Endothelial cell of umbilical vein (primary cell): ENCODE results near the gene TAF11L14. TPM values are rescaled to one million over a fixed set of nuclear protein-coding genes. Genes with fewer than 3 reads are reported as not detected.

ENCODE experiments used
- BruUV-seq: library from RNA; stranded (reverse); fragments of 400-500 nt; replicated peaks from 2 replicates; lab custom pipeline; 2021; lab: Mats Ljungman, UMichigan
- CTCF ChIA-PET: fragments of 300-600, 350-600 bp; sonication (Branson Sonifier 250); formaldehyde crosslinking; loops from one replicate; lab custom pipeline; 2021; ENCODE audit warnings: antibody characterized with exemption, inconsistent platforms; lab: Charles Lee
- POLR2A ChIA-PET: fragments of 300-600, 350-600 bp; sonication (Branson Sonifier 250); formaldehyde crosslinking; loops from one replicate; lab custom pipeline; 2021; ENCODE audit warnings: antibody characterized with exemption, inconsistent platforms; lab: Charles Lee
- DNase-seq: peaks from one replicate; pipeline ENCODE4 v3.0.0-alpha.2; 2011; ENCODE audit warnings: low read depth, low spot score
- FAIRE-seq: peaks from 2 replicates; lab custom pipeline; 2011; peaks lifted over from hg19 to GRCh38; lab: Jason Lieb, UNC
- H2AFZ ChIP-seq: 2 replicates; pipeline ENCODE4 v1.6.0; 2012; ENCODE audit warnings: low read depth, low read length, control low read depth, inconsistent platforms
- H3K27ac ChIP-seq: 2 replicates; pipeline ENCODE4 v1.5.1; 2011; ENCODE audit warnings: low read depth, mild to moderate bottlenecking, control low read depth, low read length, moderate library complexity; ENCODE audit not compliant: insufficient read depth
- H3K27me3 ChIP-seq, 2 experiments: 2 replicates each; pipeline versions ENCODE4 v1.6.0 to v1.6.1; 2011; ENCODE audit warnings: low read length in 2 of 2, mixed read lengths in 1 of 2; ENCODE audit not compliant: control insufficient read depth in 2 of 2, insufficient read depth in 2 of 2
- H3K36me3 ChIP-seq, 2 experiments: 2 replicates in 1 of 2; 3 replicates in 1 of 2; pipeline ENCODE4 v1.5.1; 2011; ENCODE audit warnings: low read length in 2 of 2, mild to moderate bottlenecking in 1 of 2, moderate library complexity in 1 of 2; ENCODE audit not compliant: control insufficient read depth in 2 of 2, insufficient read depth in 2 of 2; ENCODE audit errors: extremely low read depth in 1 of 2
- H3K4me1 ChIP-seq: 3 replicates; pipeline ENCODE4 v1.5.1; 2011; ENCODE audit warnings: mild to moderate bottlenecking, low read length; ENCODE audit not compliant: control insufficient read depth, insufficient read depth; ENCODE audit errors: extremely low read depth
- H3K4me2 ChIP-seq: 2 replicates; pipeline ENCODE4 v1.6.1; 2011; ENCODE audit warnings: low read length, control low read depth, mixed read lengths; ENCODE audit not compliant: insufficient read depth
- H3K4me3 ChIP-seq, 3 experiments: fragments of 200-600 bp in 1 of 3; sonication (generic), shearing (Covaris generic) in 1 of 3; replicated peaks in 1 of 3; 2 replicates each; pipeline ENCODE4 v1.5.1; 2011 to 2016; ENCODE audit warnings: control low read depth in 3 of 3, low read length in 3 of 3, mild to moderate bottlenecking in 2 of 3, inconsistent platforms in 1 of 3, low read depth in 1 of 3, moderate library complexity in 1 of 3; ENCODE audit not compliant: insufficient read depth in 1 of 3
- H3K79me2 ChIP-seq: 2 replicates; pipeline ENCODE4 v1.6.0; 2012; ENCODE audit warnings: low read length, inconsistent platforms; ENCODE audit not compliant: control insufficient read depth, insufficient read depth
- H3K9ac ChIP-seq: replicated peaks from 2 replicates; pipeline ENCODE3; 2011; ENCODE audit warnings: low read length, control low read depth; ENCODE audit not compliant: insufficient read depth; ENCODE audit errors: extremely low read depth
- H3K9me1 ChIP-seq: replicated peaks from 3 replicates; pipeline ENCODE4 v1.6.0; 2011; ENCODE audit warnings: mild to moderate bottlenecking, low read length; ENCODE audit not compliant: control insufficient read depth, insufficient read depth; ENCODE audit errors: extremely low read depth
- H3K9me3 ChIP-seq: replicated peaks from 2 replicates; pipeline ENCODE4 v1.5.1; 2012; ENCODE audit warnings: low read length, inconsistent platforms; ENCODE audit not compliant: control insufficient read depth, insufficient read depth
- H4K20me1 ChIP-seq: replicated peaks from 2 replicates; pipeline ENCODE3; 2011; ENCODE audit warnings: mild to moderate bottlenecking, low read length; ENCODE audit not compliant: control insufficient read depth, insufficient read depth; ENCODE audit errors: extremely low read depth
- EZH2 ChIP-seq: IDR thresholded peaks from 2 replicates; pipeline ENCODE4 v1.6.1; 2012; ENCODE audit warnings: borderline replicate concordance, low read depth, mild to moderate bottlenecking, moderate library complexity, low read length, inconsistent platforms; ENCODE audit not compliant: severe bottlenecking
- FOS ChIP-seq: IDR thresholded peaks from 2 replicates; pipeline ENCODE4 v1.6.1; 2011; ENCODE audit warnings: mild to moderate bottlenecking, low read length, moderate library complexity, borderline replicate concordance; ENCODE audit not compliant: insufficient read depth
- GATA2 ChIP-seq: IDR thresholded peaks from 2 replicates; pipeline ENCODE4 v1.7.0; 2011; ENCODE audit warnings: low read depth, mild to moderate bottlenecking, moderate library complexity, mixed read lengths, low read length; ENCODE audit not compliant: insufficient read length, insufficient read depth
- JUN ChIP-seq: IDR thresholded peaks from 2 replicates; pipeline ENCODE4 v1.6.1; 2011; ENCODE audit warnings: borderline replicate concordance, low read depth; ENCODE audit not compliant: insufficient read length, insufficient read depth
- MYC ChIP-seq: IDR thresholded peaks from one replicate; pipeline ENCODE4 v1.6.1; 2011; ENCODE audit warnings: mild to moderate bottlenecking, low read depth, low read length
- POLR2A ChIP-seq: IDR thresholded peaks from 2 replicates; pipeline ENCODE4 v1.6.1; 2012; ENCODE audit warnings: low read depth, mild to moderate bottlenecking, control low read depth, low read length
- POLR2AphosphoS5 ChIP-seq: IDR thresholded peaks from 2 replicates; pipeline ENCODE4 v1.6.1; 2012; ENCODE audit warnings: low read depth, mild to moderate bottlenecking, control low read depth, low read length, moderate library complexity; ENCODE audit not compliant: insufficient read depth
- dilution Hi-C: fragments of 300-500 bp; cut with MboI; formaldehyde crosslinking; loops from one replicate; pipeline ENCODE4 v1.15.0; 2019; ENCODE audit warnings: low sequenced_read_pairs; ENCODE audit not compliant: extremely low pct_ligation_motif_present
- intact Hi-C: fragments of 100-400 bp; cut with micrococcal nuclease; formaldehyde crosslinking; loops from one replicate; pipeline ENCODE4 v1.10.0; 2022
- polyA plus RNA-seq, 4 experiments: library from polyadenylated mRNA; depleted of rRNA in 3 of 4; stranded (reverse) in 3 of 4; unstranded in 1 of 4; fragments of >200 nt; gene quantifications; 2 replicates each; pipeline versions ENCODE4 v1.2.1 to v1.2.3, GENCODE V29; 2011 to 2012; ENCODE audit warnings: missing spikeins in 1 of 4
- total RNA-seq: library from RNA; stranded (reverse); gene quantifications from 2 replicates; pipeline ENCODE4 v1.2.3, GENCODE V29; 2021
- TF ChIP-seq, protein P1 (sequence below), 2 donors: IDR thresholded peaks; 1 replicate in 1 of 2; 2 replicates in 1 of 2; pipeline ENCODE4 v1.5.1; 2011; ENCODE audit warnings: low read length in 2 of 2, mild to moderate bottlenecking in 2 of 2, moderate library complexity in 2 of 2, control low read depth in 1 of 2, inconsistent platforms in 1 of 2, low read depth in 1 of 2; ENCODE audit not compliant: insufficient read depth in 1 of 2; ENCODE audit errors: extremely low read depth in 1 of 2
- TF ChIP-seq, protein P2 (sequence below): IDR thresholded peaks from 2 replicates; pipeline ENCODE4 v1.6.1; 2011; ENCODE audit not compliant: insufficient read depth, insufficient read length

Gene TAF11L14
- total and polyA plus RNA-seq, 2 donors (not counting 3 experiments of a cell fraction or from before 2014, with no cell fraction given), result not detected

DNA sequence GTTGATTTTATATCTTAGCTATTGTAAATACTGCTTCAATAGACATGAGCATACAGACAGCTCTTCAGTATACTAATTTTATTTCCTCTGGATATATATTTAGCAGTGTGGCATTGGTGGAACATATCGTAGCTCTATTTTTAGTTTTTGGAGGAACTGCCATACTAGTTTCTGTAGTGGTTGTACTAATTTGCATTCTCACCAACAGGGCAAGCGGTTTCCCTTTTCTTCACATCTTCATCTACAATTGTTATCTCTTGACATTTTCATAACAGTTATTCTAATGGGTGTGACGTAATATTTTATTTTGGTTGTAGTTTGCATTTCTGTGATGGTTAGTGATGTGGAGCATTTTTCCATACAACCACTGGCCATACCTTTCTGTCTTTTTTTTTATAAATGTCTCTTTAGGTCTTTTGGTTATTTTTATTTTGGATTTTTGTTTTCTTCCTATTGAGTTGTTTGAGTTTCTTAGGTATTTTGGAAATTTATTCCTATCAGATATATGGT is 32.5 kb downstream of the TAF11L14 start:
- dilution Hi-C loops, result no loop called here
- H4K20me1 ChIP-seq, result no peaks in the 10 kb centered on the region
- no TSS peak for BruUV-seq
- intact Hi-C loops, result no loop called here
- H3K4me2 ChIP-seq, result no peak overlapping the region
- no peak for DNase-seq
- no peak for FAIRE-seq
- ChIA-PET CTCF (no interaction called here), POLR2A (no interaction called here)
- H3K27ac ChIP-seq, result no peak overlapping the region
- no peaks in the 10 kb centered on the region for H3K4me1 ChIP-seq
- H3K9ac ChIP-seq, result no peak overlapping the region
- TF ChIP-seq GATA2 (no peak), MYC (no peak), POLR2A (no peak), FOS (no peak), JUN (no peak), EZH2 (no peak), POLR2AphosphoS5 (no peak)
- TF ChIP-seq, protein P1, sequence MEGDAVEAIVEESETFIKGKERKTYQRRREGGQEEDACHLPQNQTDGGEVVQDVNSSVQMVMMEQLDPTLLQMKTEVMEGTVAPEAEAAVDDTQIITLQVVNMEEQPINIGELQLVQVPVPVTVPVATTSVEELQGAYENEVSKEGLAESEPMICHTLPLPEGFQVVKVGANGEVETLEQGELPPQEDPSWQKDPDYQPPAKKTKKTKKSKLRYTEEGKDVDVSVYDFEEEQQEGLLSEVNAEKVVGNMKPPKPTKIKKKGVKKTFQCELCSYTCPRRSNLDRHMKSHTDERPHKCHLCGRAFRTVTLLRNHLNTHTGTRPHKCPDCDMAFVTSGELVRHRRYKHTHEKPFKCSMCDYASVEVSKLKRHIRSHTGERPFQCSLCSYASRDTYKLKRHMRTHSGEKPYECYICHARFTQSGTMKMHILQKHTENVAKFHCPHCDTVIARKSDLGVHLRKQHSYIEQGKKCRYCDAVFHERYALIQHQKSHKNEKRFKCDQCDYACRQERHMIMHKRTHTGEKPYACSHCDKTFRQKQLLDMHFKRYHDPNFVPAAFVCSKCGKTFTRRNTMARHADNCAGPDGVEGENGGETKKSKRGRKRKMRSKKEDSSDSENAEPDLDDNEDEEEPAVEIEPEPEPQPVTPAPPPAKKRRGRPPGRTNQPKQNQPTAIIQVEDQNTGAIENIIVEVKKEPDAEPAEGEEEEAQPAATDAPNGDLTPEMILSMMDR (IDR thresholded peaks at IDR 0.05; ENCODE audit: extremely low read depth in 1 of 2, insufficient read depth in 1 of 2, low read depth in 1 of 2, low read length in 2 of 2), result no peak
- TF ChIP-seq, protein P2, sequence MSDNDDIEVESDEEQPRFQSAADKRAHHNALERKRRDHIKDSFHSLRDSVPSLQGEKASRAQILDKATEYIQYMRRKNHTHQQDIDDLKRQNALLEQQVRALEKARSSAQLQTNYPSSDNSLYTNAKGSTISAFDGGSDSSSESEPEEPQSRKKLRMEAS, result no peak
- no peaks in the 10 kb centered on the region for H3K27me3 ChIP-seq
- no peaks in the 10 kb centered on the region for H3K9me3 ChIP-seq
- no peak overlapping the region for H2AFZ ChIP-seq
- no peaks in the 10 kb centered on the region for H3K9me1 ChIP-seq
- H3K4me3 ChIP-seq, result no peak overlapping the region
- H3K36me3 ChIP-seq, result no peaks in the 10 kb centered on the region
- H3K79me2 ChIP-seq, result no peaks in the 10 kb centered on the region
